ENCODE results near the gene FCHSD2. TPM values are rescaled to one million over a fixed set of nuclear protein-coding genes. Genes with fewer than 3 reads are reported as not detected.
A peak's percentile ranks its signal among the peaks of the same experiment; 100 is the strongest.
"Not testable (repeated sequence)": the region's sequence is repeated elsewhere in the genome, so short reads cannot be mapped to it uniquely, and the experiment has no call there.

Gene FCHSD2
- total RNA-seq, 1 donor from 2014 or later: 69.5 TPM

DNA sequence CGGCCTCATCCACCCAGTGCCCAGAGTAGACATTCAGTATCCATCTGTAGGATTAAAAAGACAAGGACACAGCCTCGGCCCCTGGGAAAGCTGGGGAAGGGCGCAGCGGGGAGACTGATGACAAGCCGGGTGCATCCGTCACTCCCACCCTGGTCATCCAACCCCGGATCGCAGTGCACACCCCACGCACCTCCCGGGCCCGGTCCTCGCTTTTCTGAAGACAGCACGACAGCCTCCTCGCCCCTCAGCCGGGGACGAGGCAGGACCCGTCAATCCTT, 1.1 kb downstream of the FCHSD2 start:
- H3K27ac Mint-ChIP-seq (ENCODE audit: unreplicated experiment): peak overlapping the region; percentile 97
- no peaks in the 10 kb centered on the region for H3K27me3 Mint-ChIP-seq (ENCODE audit: low read depth)
- H3K36me3 Mint-ChIP-seq (ENCODE audit: low read depth): peaks cover 9% of the 10 kb centered on the region
- DNase-seq (ENCODE audit: low spot score): no peak
- H3K4me3 Mint-ChIP-seq (ENCODE audit: unreplicated experiment): peak overlapping the region; percentile 94
- TF ChIP-seq, protein P1, sequence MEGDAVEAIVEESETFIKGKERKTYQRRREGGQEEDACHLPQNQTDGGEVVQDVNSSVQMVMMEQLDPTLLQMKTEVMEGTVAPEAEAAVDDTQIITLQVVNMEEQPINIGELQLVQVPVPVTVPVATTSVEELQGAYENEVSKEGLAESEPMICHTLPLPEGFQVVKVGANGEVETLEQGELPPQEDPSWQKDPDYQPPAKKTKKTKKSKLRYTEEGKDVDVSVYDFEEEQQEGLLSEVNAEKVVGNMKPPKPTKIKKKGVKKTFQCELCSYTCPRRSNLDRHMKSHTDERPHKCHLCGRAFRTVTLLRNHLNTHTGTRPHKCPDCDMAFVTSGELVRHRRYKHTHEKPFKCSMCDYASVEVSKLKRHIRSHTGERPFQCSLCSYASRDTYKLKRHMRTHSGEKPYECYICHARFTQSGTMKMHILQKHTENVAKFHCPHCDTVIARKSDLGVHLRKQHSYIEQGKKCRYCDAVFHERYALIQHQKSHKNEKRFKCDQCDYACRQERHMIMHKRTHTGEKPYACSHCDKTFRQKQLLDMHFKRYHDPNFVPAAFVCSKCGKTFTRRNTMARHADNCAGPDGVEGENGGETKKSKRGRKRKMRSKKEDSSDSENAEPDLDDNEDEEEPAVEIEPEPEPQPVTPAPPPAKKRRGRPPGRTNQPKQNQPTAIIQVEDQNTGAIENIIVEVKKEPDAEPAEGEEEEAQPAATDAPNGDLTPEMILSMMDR (IDR thresholded peaks at IDR 0.05): no peak
- H3K9me3 Mint-ChIP-seq (ENCODE audit: low read depth): no peaks in the 10 kb centered on the region
- peaks cover 45% of the 10 kb centered on the region for H3K4me1 Mint-ChIP-seq (ENCODE audit: low read depth)

DNA sequence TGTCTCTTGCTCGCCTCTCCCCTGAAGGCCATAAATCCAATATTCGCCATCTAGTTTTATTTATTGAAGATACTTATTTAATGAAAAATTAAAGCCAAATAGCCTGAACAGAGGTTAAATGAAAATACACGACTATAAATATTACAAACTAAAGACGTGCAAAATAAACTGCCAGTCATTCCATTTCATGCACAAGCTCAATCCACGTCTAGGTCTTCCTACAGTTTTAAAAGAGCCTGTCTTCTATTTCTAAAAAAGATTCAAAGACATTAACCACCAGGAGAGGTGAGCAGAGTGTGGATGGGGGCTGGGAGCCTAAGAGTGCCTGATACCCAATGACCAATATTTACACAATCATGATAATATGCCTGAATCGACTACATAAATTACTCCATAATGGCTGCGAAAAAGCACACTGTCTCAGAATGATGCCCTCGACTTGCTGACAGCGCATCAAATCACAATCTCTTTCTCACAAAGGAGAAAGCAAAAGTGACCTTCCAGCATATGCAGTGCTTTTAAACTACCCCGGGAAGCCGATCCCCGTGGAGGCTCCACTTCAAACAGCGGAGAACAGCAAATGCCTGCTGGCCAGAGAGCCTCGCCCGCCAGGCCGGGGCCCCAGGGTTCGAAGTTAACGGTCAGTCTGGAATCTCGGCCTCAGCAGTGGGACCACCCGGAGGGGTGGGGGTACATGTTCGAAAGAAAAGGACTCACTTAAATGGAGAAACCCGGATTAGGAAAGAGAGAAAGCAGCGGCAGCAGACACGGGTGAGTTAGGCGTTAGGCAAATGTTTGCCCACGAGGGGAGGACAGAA, 1.7 kb downstream of the FCHSD2 start:
- TF ChIP-seq, protein P1 (IDR thresholded peaks at IDR 0.05): peak; percentile 29

DNA sequence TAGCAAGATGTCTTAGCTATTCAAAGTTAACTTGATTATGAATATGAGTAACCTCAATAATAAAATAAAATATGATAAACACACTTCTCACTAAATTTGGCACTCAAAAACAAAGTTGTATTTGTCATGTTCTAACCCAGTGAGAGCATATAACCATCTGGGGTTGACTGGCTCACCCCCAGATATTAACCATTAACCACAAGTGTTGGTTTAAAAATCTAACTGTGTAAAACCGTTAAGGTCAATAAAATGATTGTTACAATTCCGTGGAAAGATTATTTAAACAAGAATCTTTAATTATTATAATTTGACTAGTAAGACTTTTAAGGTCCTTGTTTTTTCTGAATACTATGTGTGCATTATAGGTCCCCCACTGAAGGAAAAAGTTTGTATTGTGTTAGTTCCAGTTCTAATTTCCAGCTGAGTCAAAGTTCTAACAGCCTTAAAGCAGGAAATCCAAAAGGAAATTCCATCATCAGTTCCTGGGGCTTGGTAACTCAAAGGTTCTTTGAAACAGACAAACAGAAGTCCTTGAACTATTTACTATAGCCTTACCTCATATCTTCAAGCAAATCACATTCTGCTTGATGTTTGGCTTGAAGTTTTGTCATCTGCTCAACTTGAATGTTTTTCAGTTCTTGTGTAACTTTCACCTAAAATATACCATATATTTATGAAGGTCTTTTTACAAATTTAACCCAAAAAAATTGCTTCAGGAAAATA, 2.5 kb downstream of the FCHSD2 start:
- no peak for DNase-seq (ENCODE audit: low spot score)
- TF ChIP-seq, protein P1 (IDR thresholded peaks at IDR 0.05): no peak
- peak overlapping the region; percentile 94 for H3K4me3 Mint-ChIP-seq (ENCODE audit: unreplicated experiment)
- peak overlapping the region; percentile 97 for H3K27ac Mint-ChIP-seq (ENCODE audit: unreplicated experiment)
- peaks cover 46% of the 10 kb centered on the region for H3K4me1 Mint-ChIP-seq (ENCODE audit: low read depth)
- H3K27me3 Mint-ChIP-seq (ENCODE audit: low read depth): no peaks in the 10 kb centered on the region
- peaks cover 13% of the 10 kb centered on the region for H3K36me3 Mint-ChIP-seq (ENCODE audit: low read depth)
- no peaks in the 10 kb centered on the region for H3K9me3 Mint-ChIP-seq (ENCODE audit: low read depth)

More for the DNA sequence above, 1.7 kb downstream of the FCHSD2 start:
- peaks cover 45% of the 10 kb centered on the region for H3K4me1 Mint-ChIP-seq (ENCODE audit: low read depth)
- H3K27me3 Mint-ChIP-seq (ENCODE audit: low read depth): no peaks in the 10 kb centered on the region
- peaks cover 11% of the 10 kb centered on the region for H3K36me3 Mint-ChIP-seq (ENCODE audit: low read depth)
- DNase-seq (ENCODE audit: low spot score): no peak
- H3K27ac Mint-ChIP-seq (ENCODE audit: unreplicated experiment): peak overlapping the region; percentile 97
- peak overlapping the region; percentile 94 for H3K4me3 Mint-ChIP-seq (ENCODE audit: unreplicated experiment)
- no peaks in the 10 kb centered on the region for H3K9me3 Mint-ChIP-seq (ENCODE audit: low read depth)

DNA sequence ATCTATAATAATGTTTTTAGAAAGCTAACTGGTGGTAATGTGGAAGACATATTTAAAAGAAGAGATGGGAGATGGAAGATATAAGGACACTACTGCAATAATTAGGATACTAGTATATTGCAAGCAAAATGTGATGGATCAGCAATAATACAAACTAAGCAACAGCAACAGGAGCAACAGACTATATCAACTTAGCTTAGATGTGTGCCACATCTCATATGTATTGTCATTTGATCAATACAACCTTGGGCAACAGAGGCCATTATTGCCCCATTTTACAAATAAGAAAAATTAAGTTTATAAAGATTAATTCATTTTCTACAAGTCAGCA, 4.2 kb downstream of the FCHSD2 start:
- no peak overlapping the region for H3K4me3 Mint-ChIP-seq (ENCODE audit: unreplicated experiment)
- no peaks in the 10 kb centered on the region for H3K9me3 Mint-ChIP-seq (ENCODE audit: low read depth)

DNA sequence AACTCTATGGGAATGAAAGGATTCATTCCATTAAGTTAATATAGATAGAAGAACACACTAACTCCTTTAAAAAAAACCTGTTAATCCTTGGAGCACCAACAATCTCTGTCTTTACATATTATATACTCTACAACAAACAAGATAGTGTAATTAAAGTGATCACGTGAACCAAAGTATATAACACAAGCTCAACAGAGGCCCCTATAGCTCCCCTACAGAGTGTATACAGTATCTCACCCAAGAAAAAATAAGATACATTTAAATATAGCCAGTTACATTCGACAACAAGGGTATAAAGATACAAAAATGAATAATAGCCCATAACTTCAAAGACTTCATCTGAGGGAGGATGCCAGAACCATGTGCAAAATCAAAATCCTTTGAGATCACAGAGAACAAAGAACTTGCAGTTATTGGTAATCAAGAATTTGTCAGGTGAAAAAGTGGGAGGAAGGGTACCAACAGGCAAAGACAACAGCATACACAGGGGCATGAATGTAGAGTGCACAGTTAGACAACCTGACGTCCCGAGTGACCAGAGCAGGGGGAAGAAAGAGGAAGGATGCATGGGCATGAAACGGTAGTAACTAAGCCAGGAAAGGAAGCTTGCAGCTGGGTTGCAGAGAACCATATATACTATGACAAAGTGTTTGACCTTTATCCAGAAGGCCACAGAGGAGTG, 4.7 kb downstream of the FCHSD2 start:
- Mint-ChIP-seq H3K36me3 (ENCODE audit: low read depth) (peaks cover 15% of the 10 kb centered on the region), H3K27ac (ENCODE audit: unreplicated experiment) (peak overlapping the region; percentile 0), H3K4me3 (ENCODE audit: unreplicated experiment) (no peak overlapping the region), H3K4me1 (ENCODE audit: low read depth) (peaks cover 34% of the 10 kb centered on the region), H3K27me3 (ENCODE audit: low read depth) (no peaks in the 10 kb centered on the region), H3K9me3 (ENCODE audit: low read depth) (no peaks in the 10 kb centered on the region)
- no peak for DNase-seq (ENCODE audit: low spot score)
- TF ChIP-seq, protein P1 (IDR thresholded peaks at IDR 0.05): peak; percentile 33

More for the DNA sequence above, 4.2 kb downstream of the FCHSD2 start:
- peaks cover 36% of the 10 kb centered on the region for H3K4me1 Mint-ChIP-seq (ENCODE audit: low read depth)
- no peaks in the 10 kb centered on the region for H3K27me3 Mint-ChIP-seq (ENCODE audit: low read depth)
- H3K27ac Mint-ChIP-seq (ENCODE audit: unreplicated experiment): peak overlapping the region; percentile 0
- no peak for DNase-seq (ENCODE audit: low spot score)
- TF ChIP-seq, protein P1 (IDR thresholded peaks at IDR 0.05): no peak
- peaks cover 15% of the 10 kb centered on the region for H3K36me3 Mint-ChIP-seq (ENCODE audit: low read depth)

DNA sequence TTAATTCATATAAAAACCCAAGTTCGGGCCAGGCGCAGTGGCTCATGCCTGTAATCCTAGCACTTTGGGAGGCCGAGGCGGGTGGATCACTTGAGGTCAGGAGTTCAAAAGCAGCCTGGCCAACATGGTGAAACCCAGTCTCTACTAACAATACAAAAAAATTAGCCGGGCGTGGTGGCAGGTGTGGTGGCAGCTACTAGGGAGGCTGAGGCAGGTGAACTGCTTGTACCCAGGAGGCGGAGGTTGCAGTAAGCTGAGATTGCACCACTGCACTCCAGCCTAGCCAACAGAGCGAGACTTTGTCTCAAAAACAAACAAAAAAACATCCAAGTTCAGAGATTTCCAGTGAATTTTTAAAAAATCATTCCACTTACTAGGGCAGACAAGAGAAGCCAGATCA, 5.4 kb downstream of the FCHSD2 start:
- H3K4me3 Mint-ChIP-seq (ENCODE audit: unreplicated experiment); H3K27ac Mint-ChIP-seq (ENCODE audit: unreplicated experiment); H3K9me3 Mint-ChIP-seq (ENCODE audit: low read depth); DNase-seq (ENCODE audit: low spot score); H3K27me3 Mint-ChIP-seq (ENCODE audit: low read depth): not testable (repeated sequence)
- Mint-ChIP-seq H3K36me3 (ENCODE audit: low read depth) (peaks cover 16% of the 10 kb centered on the region), H3K4me1 (ENCODE audit: low read depth) (peaks cover 37% of the 10 kb centered on the region)
